Astrocyte (in vitro differentiated cells and primary cell): ENCODE measurements around the gene AHNAK. TPM values are rescaled to one million over a fixed set of nuclear protein-coding genes. Genes with fewer than 3 reads are reported as not detected.
"Not testable (repeated sequence)": the region's sequence is repeated elsewhere in the genome, so short reads cannot be mapped to it uniquely, and the experiment has no call there.

Source experiments
- DNase-seq: peaks from one replicate; pipeline ENCODE4 v3.0.0-alpha.2; 2010; ENCODE audit warnings: low read depth
- FAIRE-seq: peaks from 2 replicates; lab custom pipeline; 2011; peaks lifted over from hg19 to GRCh38; lab: Jason Lieb, UNC
- H2AFZ ChIP-seq: 2 replicates; pipeline ENCODE4 v1.6.0; 2012; ENCODE audit warnings: low read depth, low read length, inconsistent platforms
- H3K27ac ChIP-seq: 2 replicates; pipeline ENCODE4 v1.5.1; 2011; ENCODE audit warnings: low read depth, low read length, inconsistent platforms
- H3K27me3 ChIP-seq: 2 replicates; pipeline ENCODE4 v1.6.0; 2011; ENCODE audit warnings: low read length, inconsistent platforms; ENCODE audit not compliant: insufficient read depth
- H3K36me3 ChIP-seq: 2 replicates; pipeline ENCODE4 v1.5.1; 2011; ENCODE audit warnings: low read length, inconsistent platforms; ENCODE audit not compliant: insufficient read depth
- H3K4me1 ChIP-seq: 2 replicates; pipeline ENCODE4 v1.5.1; 2011; ENCODE audit warnings: low read length, inconsistent platforms; ENCODE audit not compliant: insufficient read depth
- H3K4me2 ChIP-seq: 2 replicates; pipeline ENCODE4 v1.6.0; 2012; ENCODE audit warnings: low read length, inconsistent platforms
- H3K4me3 ChIP-seq: 2 replicates; pipeline ENCODE4 v1.5.1; 2011; ENCODE audit warnings: low read depth, mild to moderate bottlenecking, low read length, inconsistent platforms; ENCODE audit not compliant: insufficient read depth
- H3K79me2 ChIP-seq: 2 replicates; pipeline ENCODE4 v1.6.0; 2012; ENCODE audit warnings: mild to moderate bottlenecking, low read length, inconsistent platforms; ENCODE audit not compliant: insufficient read depth
- H3K9ac ChIP-seq: 2 replicates; pipeline ENCODE4 v1.6.0; 2012; ENCODE audit warnings: mild to moderate bottlenecking, low read length, inconsistent platforms
- H3K9me3 ChIP-seq: 2 replicates; pipeline ENCODE4 v1.5.1; 2012; ENCODE audit warnings: low read depth, mild to moderate bottlenecking, low read length, inconsistent platforms; ENCODE audit not compliant: insufficient read depth
- H4K20me1 ChIP-seq: 2 replicates; pipeline ENCODE4 v1.6.0; 2012; ENCODE audit warnings: low read length, inconsistent platforms; ENCODE audit not compliant: insufficient read depth
- H3K27ac Mint-ChIP-seq: one replicate; pipeline ENCODE4 v1.8.0; 2021; ENCODE audit warnings: mild to moderate bottlenecking, mixed read lengths; ENCODE audit not compliant: unreplicated experiment
- H3K27me3 Mint-ChIP-seq: one replicate; pipeline ENCODE4 v1.8.0; 2021; ENCODE audit warnings: low read depth, mixed read lengths; ENCODE audit not compliant: unreplicated experiment
- H3K36me3 Mint-ChIP-seq: one replicate; pipeline ENCODE4 v1.8.0; 2021; ENCODE audit warnings: low read depth, mixed read lengths; ENCODE audit not compliant: unreplicated experiment
- H3K4me1 Mint-ChIP-seq: one replicate; pipeline ENCODE4 v1.8.0; 2021; ENCODE audit warnings: low read depth, mixed read lengths; ENCODE audit not compliant: unreplicated experiment
- H3K4me3 Mint-ChIP-seq: one replicate; pipeline ENCODE4 v1.8.0; 2021; ENCODE audit warnings: mild to moderate bottlenecking, moderate library complexity, mixed read lengths; ENCODE audit not compliant: unreplicated experiment
- H3K9me3 Mint-ChIP-seq: one replicate; pipeline ENCODE4 v1.8.0; 2021; ENCODE audit warnings: mild to moderate bottlenecking, mixed read lengths; ENCODE audit not compliant: unreplicated experiment
- EZH2 ChIP-seq: IDR thresholded peaks from 2 replicates; pipeline ENCODE4 v1.6.1; 2012; ENCODE audit warnings: mild to moderate bottlenecking, low read length, inconsistent platforms; ENCODE audit not compliant: insufficient read depth
- total RNA-seq: library from RNA; stranded (reverse); gene quantifications from 2 replicates; pipeline ENCODE4 v1.2.1, GENCODE V29; 2021
- TF ChIP-seq, protein P1 (sequence below): IDR thresholded peaks from 2 replicates; pipeline ENCODE4 v1.5.1; 2011; ENCODE audit warnings: low read depth, mild to moderate bottlenecking, inconsistent platforms, low read length, moderate library complexity; ENCODE audit not compliant: insufficient read depth

The AHNAK gene
- total RNA-seq, 1 donor from 2014 or later = 378 TPM

DNA sequence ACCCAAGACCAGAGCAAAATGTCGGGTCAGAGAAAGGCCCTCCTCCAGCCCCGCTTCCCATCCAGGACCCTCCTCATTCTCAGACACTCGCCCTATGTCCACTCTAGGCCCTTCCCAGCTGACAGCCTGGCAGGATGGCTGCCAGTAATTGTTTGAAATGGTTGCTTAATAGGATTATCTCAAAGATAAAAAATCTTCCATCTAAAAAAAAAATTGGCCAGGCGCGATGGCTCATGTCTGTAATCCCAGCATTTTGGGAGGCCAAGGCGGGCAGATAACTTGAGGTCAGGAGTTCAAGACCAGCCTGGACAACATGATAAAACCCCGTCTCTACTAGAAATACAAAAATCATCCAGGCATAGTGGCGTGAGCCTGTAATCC, 95.4 kb downstream of the AHNAK start:
- Mint-ChIP-seq H3K27ac (no peak overlapping the region), H3K4me1 (peaks cover 6% of the 10 kb centered on the region), H3K36me3 (peaks cover 4% of the 10 kb centered on the region), H3K4me3 (no peak overlapping the region), H3K27me3 (peaks cover 22% of the 10 kb centered on the region), H3K9me3 (peaks cover 6% of the 10 kb centered on the region)
- H2AFZ ChIP-seq = no peak overlapping the region
- no peak overlapping the region for H3K4me3 ChIP-seq
- H3K36me3 ChIP-seq = no peaks in the 10 kb centered on the region
- H3K9me3 ChIP-seq = no peaks in the 10 kb centered on the region
- H3K79me2 ChIP-seq = no peaks in the 10 kb centered on the region
- FAIRE-seq (no peak), DNase-seq (no peak)
- no peaks in the 10 kb centered on the region for H4K20me1 ChIP-seq
- no peak overlapping the region for H3K9ac ChIP-seq
- H3K27ac ChIP-seq = no peak overlapping the region
- H3K4me1 ChIP-seq = peaks cover 4% of the 10 kb centered on the region
- H3K27me3 ChIP-seq = no peaks in the 10 kb centered on the region
- no peak overlapping the region for H3K4me2 ChIP-seq
- TF ChIP-seq, protein P1, sequence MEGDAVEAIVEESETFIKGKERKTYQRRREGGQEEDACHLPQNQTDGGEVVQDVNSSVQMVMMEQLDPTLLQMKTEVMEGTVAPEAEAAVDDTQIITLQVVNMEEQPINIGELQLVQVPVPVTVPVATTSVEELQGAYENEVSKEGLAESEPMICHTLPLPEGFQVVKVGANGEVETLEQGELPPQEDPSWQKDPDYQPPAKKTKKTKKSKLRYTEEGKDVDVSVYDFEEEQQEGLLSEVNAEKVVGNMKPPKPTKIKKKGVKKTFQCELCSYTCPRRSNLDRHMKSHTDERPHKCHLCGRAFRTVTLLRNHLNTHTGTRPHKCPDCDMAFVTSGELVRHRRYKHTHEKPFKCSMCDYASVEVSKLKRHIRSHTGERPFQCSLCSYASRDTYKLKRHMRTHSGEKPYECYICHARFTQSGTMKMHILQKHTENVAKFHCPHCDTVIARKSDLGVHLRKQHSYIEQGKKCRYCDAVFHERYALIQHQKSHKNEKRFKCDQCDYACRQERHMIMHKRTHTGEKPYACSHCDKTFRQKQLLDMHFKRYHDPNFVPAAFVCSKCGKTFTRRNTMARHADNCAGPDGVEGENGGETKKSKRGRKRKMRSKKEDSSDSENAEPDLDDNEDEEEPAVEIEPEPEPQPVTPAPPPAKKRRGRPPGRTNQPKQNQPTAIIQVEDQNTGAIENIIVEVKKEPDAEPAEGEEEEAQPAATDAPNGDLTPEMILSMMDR = no peak
- TF ChIP-seq EZH2 = no peak

GRCh38 chr11:62450543-62451240, 95.9 kb downstream of the AHNAK start:
- Histone ChIP-seq H2AFZ (no peak overlapping the region), H3K4me2 (no peak overlapping the region), H3K79me2 (no peaks in the 10 kb centered on the region), H3K36me3 (no peaks in the 10 kb centered on the region), H3K4me1 (peaks cover 4% of the 10 kb centered on the region), H4K20me1 (no peaks in the 10 kb centered on the region), H3K4me3 (no peak overlapping the region), H3K27me3 (no peaks in the 10 kb centered on the region), H3K27ac (no peak overlapping the region), H3K9me3 (no peaks in the 10 kb centered on the region), H3K9ac (no peak overlapping the region)
- Mint-ChIP-seq H3K4me3 (no peak overlapping the region), H3K4me1 (peaks cover 6% of the 10 kb centered on the region), H3K27ac (no peak overlapping the region), H3K36me3 (peaks cover 4% of the 10 kb centered on the region), H3K27me3 (peaks cover 27% of the 10 kb centered on the region), H3K9me3 (peaks cover 6% of the 10 kb centered on the region)
- DNase-seq (no peak), FAIRE-seq (no peak)
- TF ChIP-seq, protein P1 = no peak

GRCh38 chr11:62449912-62450311, 96.7 kb downstream of the AHNAK start:
- not testable (repeated sequence) for H4K20me1 ChIP-seq, H3K9me3 ChIP-seq, H3K27ac Mint-ChIP-seq, H3K36me3 ChIP-seq, H3K4me3 Mint-ChIP-seq, H3K79me2 ChIP-seq, H3K9ac ChIP-seq, H3K27me3 ChIP-seq, H3K36me3 Mint-ChIP-seq, DNase-seq, H3K4me1 Mint-ChIP-seq, H3K4me1 ChIP-seq, FAIRE-seq, H3K27ac ChIP-seq, H3K4me3 ChIP-seq, H3K9me3 Mint-ChIP-seq, H2AFZ ChIP-seq
- peaks cover 34% of the 10 kb centered on the region for H3K27me3 Mint-ChIP-seq
- peak overlapping the region; percentile 26 for H3K4me2 ChIP-seq
